Esophagus (tissue), 2 donors: ENCODE results near the gene ZNF324B. TPM values are rescaled to one million over a fixed set of nuclear protein-coding genes. Genes with fewer than 3 reads are reported as not detected.
A peak's percentile ranks its signal among the peaks of the same experiment; 100 is the strongest.

Experiments used
- H3K27ac ChIP-seq, 2 donors: one replicate each; pipeline ENCODE4 v1.5.1; 2013; ENCODE audit warnings: low read depth in 2 of 2, mild to moderate bottlenecking in 2 of 2, inconsistent platforms in 1 of 2, low read length in 1 of 2, moderate library complexity in 1 of 2
- H3K27me3 ChIP-seq, 2 donors: one replicate each; pipeline ENCODE4 v1.6.1; 2013; ENCODE audit warnings: low read length in 2 of 2, control low read depth in 1 of 2, mild to moderate bottlenecking in 1 of 2; ENCODE audit not compliant: insufficient read depth in 2 of 2, control insufficient read depth in 1 of 2
- H3K36me3 ChIP-seq, 2 donors: one replicate each; pipeline ENCODE4 v1.6.1; 2013; ENCODE audit warnings: low read length in 1 of 2; ENCODE audit not compliant: control insufficient read depth in 2 of 2, insufficient read depth in 2 of 2
- H3K4me1 ChIP-seq, 2 donors: one replicate each; pipeline ENCODE4 v1.6.1; 2013; ENCODE audit warnings: low read length in 1 of 2; ENCODE audit not compliant: control insufficient read depth in 2 of 2, insufficient read depth in 2 of 2
- H3K4me3 ChIP-seq, 2 donors: one replicate each; pipeline ENCODE4 v1.5.1; 2013; ENCODE audit warnings: low read length in 2 of 2, mild to moderate bottlenecking in 2 of 2, low read depth in 1 of 2, moderate library complexity in 1 of 2
- H3K9me3 ChIP-seq, 2 donors: one replicate each; pipeline ENCODE4 v1.6.1; 2013; ENCODE audit warnings: mild to moderate bottlenecking in 2 of 2, low read depth in 1 of 2, low read length in 1 of 2, moderate library complexity in 1 of 2; ENCODE audit not compliant: control insufficient read depth in 2 of 2, insufficient read depth in 1 of 2
- WGBS, 2 donors: extraction: QIAGEN DNeasy Blood & Tissue Kit; methylation state at CpG; one replicate each; pipeline ENCODE4 v1.1.7; 2013; 5-methylcytosine and 5-hydroxymethylcytosine counted together
- polyA plus RNA-seq, 2 donors: library from polyadenylated mRNA; stranded (reverse); fragments of 200-250 nt; gene quantifications; one replicate each; pipeline ENCODE4 v1.2.3, GENCODE V29; 2013
- donor health status: healthy with polysubstance abuse.
- donor health status: Bipolar disorder and iron deficiency.

ZNF324B gene
- polyA plus RNA-seq, 2 donors: 2.4 to 2.8 TPM

GRCh38 chr19:58492265-58492664, 40.8 kb downstream of the ZNF324B start:
- Histone ChIP-seq H3K4me3 (no peak overlapping the region), H3K36me3 (no peaks in the 10 kb centered on the region), H3K27me3 (no peaks in the 10 kb centered on the region), H3K27ac (no peak overlapping the region), H3K4me1 (peaks cover 0 to 3% of the 10 kb centered on the region in 2 donors), H3K9me3 (no peaks in the 10 kb centered on the region)
- 87 to 92% methylated on average over 14 of the region's 14 CpGs for WGBS, 2 donors

GRCh38 chr19:58497634-58498170, 46.3 kb downstream of the ZNF324B start:
- no peak overlapping the region for H3K27ac ChIP-seq
- peaks cover 0 to 24% of the 10 kb centered on the region in 2 donors for H3K4me1 ChIP-seq
- no peak overlapping the region for H3K4me3 ChIP-seq
- no peaks in the 10 kb centered on the region for H3K27me3 ChIP-seq
- WGBS, 2 donors: 79 to 83% methylated on average over 8 of the region's 8 CpGs
- H3K9me3 ChIP-seq: peaks cover 0 to 4% of the 10 kb centered on the region in 2 donors
- H3K36me3 ChIP-seq: no peaks in the 10 kb centered on the region

- Histone ChIP-seq H3K4me1 (peaks cover 0 to 24% of the 10 kb centered on the region in 2 donors), H3K27ac (peak overlapping the region in 1 of 2 donors; percentile 47), H3K27me3 (no peaks in the 10 kb centered on the region), H3K4me3 (peak overlapping the region; percentile 28 to 49), H3K9me3 (peaks cover 0 to 4% of the 10 kb centered on the region in 2 donors), H3K36me3 (no peaks in the 10 kb centered on the region)
- WGBS, 2 donors: 61 to 63% methylated on average over 22 of the region's 22 CpGs
Observed at GRCh38 chr19:58498316-58499020, 47.0 kb downstream of the ZNF324B start.

GRCh38 chr19:58499021-58499927, 47.9 kb downstream of the ZNF324B start:
- Histone ChIP-seq H3K4me1 (peaks cover 0 to 24% of the 10 kb centered on the region in 2 donors), H3K36me3 (no peaks in the 10 kb centered on the region)
- WGBS, 2 donors: 1 to 2% methylated on average over 60 of the region's 60 CpGs

GRCh38 chr19:58500242-58500641, 48.8 kb downstream of the ZNF324B start:
- Histone ChIP-seq H3K4me3 (no peak overlapping the region), H3K4me1 (peaks cover 0 to 24% of the 10 kb centered on the region in 2 donors), H3K27ac (no peak overlapping the region), H3K27me3 (no peaks in the 10 kb centered on the region), H3K36me3 (no peaks in the 10 kb centered on the region), H3K9me3 (peaks cover 0 to 4% of the 10 kb centered on the region in 2 donors)
- WGBS, 2 donors: 96% methylated on average over 14 of the region's 14 CpGs

More at GRCh38 chr19:58499021-58499927, 47.9 kb downstream of the ZNF324B start:
- Histone ChIP-seq H3K27me3 (no peaks in the 10 kb centered on the region), H3K9me3 (peaks cover 0 to 4% of the 10 kb centered on the region in 2 donors), H3K4me3 (peak overlapping the region; percentile 49 to 56), H3K27ac (peak overlapping the region; percentile 62 to 83)

Other genes starting within 250 kb of the ZNF324B start
- gene ZNF544, start 222.7 kb upstream of the ZNF324B start, polyA plus RNA-seq: 10 to 100 TPM; 14.7 to 17.9 TPM
- gene ZNF8, start 172.7 kb upstream of the ZNF324B start, polyA plus RNA-seq: 1 to 10 TPM in 1 of 2 donors, under 1 TPM in 1; 0.91 to 1.6 TPM
- gene ERVK3-1, start 146.2 kb upstream of the ZNF324B start, polyA plus RNA-seq: 10 to 100 TPM; 15.2 to 23.1 TPM
- 1 to 10 TPM in 1 of 2 donors, under 1 TPM in 1; 0.87 to 1.0 TPM for gene ZSCAN22, start 124.6 kb upstream of the ZNF324B start, polyA plus RNA-seq
- gene A1BG, start 98.1 kb upstream of the ZNF324B start, polyA plus RNA-seq: 10 to 100 TPM in 1 of 2 donors, 1 to 10 TPM in 1; 5.4 to 10.6 TPM
- gene ZNF497, start 88.9 kb upstream of the ZNF324B start, polyA plus RNA-seq: 1 to 10 TPM in 1 of 2 donors, under 1 TPM in 1; 0.96 to 2.2 TPM
- gene ZNF837, start 70.6 kb upstream of the ZNF324B start, polyA plus RNA-seq: 1 to 10 TPM; 2.5 to 2.8 TPM
- 1,000 to 10,000 TPM in 1 of 2 donors, 100 to 1,000 TPM in 1; 725 to 1,912 TPM for gene RPS5, start 64.4 kb upstream of the ZNF324B start, polyA plus RNA-seq
- gene RNF225, start 56.0 kb upstream of the ZNF324B start, polyA plus RNA-seq: 1 to 10 TPM; 1.6 to 4.6 TPM
- 1 to 10 TPM; 3.9 to 8.9 TPM for gene ZNF584, start 43.0 kb upstream of the ZNF324B start, polyA plus RNA-seq
- under 1 TPM; 0.83 to 0.89 TPM for gene ZNF132, start 11.5 kb upstream of the ZNF324B start, polyA plus RNA-seq
- gene ZNF324, start 15.5 kb downstream of the ZNF324B start, polyA plus RNA-seq: 1 to 10 TPM; 5.1 to 5.6 TPM
- gene ZNF446, start 24.7 kb downstream of the ZNF324B start, polyA plus RNA-seq: 1 to 10 TPM; 6.9 to 9.9 TPM
- 1 to 10 TPM; 7.0 to 7.2 TPM for gene SLC27A5, start 60.4 kb downstream of the ZNF324B start, polyA plus RNA-seq
- gene ZBTB45, start 68.2 kb downstream of the ZNF324B start, polyA plus RNA-seq: 1 to 10 TPM; 6.4 to 7.4 TPM
- 100 to 1,000 TPM; 159 to 175 TPM for gene TRIM28, start 92.4 kb downstream of the ZNF324B start, polyA plus RNA-seq
- gene CHMP2A, start 103.5 kb downstream of the ZNF324B start, polyA plus RNA-seq: 100 to 1,000 TPM; 174 to 262 TPM
- gene UBE2M, start 107.0 kb downstream of the ZNF324B start, polyA plus RNA-seq: 10 to 100 TPM; 22.7 to 41.4 TPM
- 10 to 100 TPM; 15.3 to 35.9 TPM for gene MZF1, start 121.7 kb downstream of the ZNF324B start, polyA plus RNA-seq